B cell (primary cell): Measurements from ENCODE around the gene ADAM30. TPM values are rescaled to one million over a fixed set of nuclear protein-coding genes. Genes with fewer than 3 reads are reported as not detected.

Experiments
- ATAC-seq: fragments of 200-7000 bp; cut with Tn5 transposase; one replicate; pipeline ENCODE4 v1.10.0; 2021; ENCODE audit warnings: low read depth, mild to moderate bottlenecking, moderate number of reproducible peaks, moderate library complexity
- CTCF ChIA-PET: fragments of 350-600 bp; sonication (Branson Sonifier 250); formaldehyde crosslinking; loops from one replicate; lab custom pipeline; 2021; ENCODE audit warnings: antibody characterized with exemption, inconsistent platforms; lab: Charles Lee
- POLR2A ChIA-PET: fragments of 350-600 bp; sonication (Branson Sonifier 250); formaldehyde crosslinking; loops from one replicate; lab custom pipeline; 2021; ENCODE audit warnings: antibody characterized with exemption; lab: Charles Lee
- DNase-seq: peaks from one replicate; pipeline ENCODE4 v3.0.0; 2013
- H2AFZ ChIP-seq: 2 replicates; pipeline ENCODE4 v1.6.1; 2012; ENCODE audit warnings: mild to moderate bottlenecking, low read depth, low read length; ENCODE audit not compliant: insufficient read depth, poor library complexity, severe bottlenecking
- H3K27ac ChIP-seq, 2 donors: 1 replicate in 1 of 2; 2 replicates in 1 of 2; pipeline ENCODE4 v1.5.1; 2012 to 2013; ENCODE audit warnings: low read length in 2 of 2, mild to moderate bottlenecking in 2 of 2, moderate library complexity in 1 of 2
- H3K27me3 ChIP-seq, 4 experiments: fragments of 200-600 bp in 1 of 4; sonication (generic) in 1 of 4; replicated peaks in 1 of 4; 1 replicate in 2 of 4; 2 replicates in 2 of 4; pipeline versions ENCODE4 v1.6.1 to v1.7.0; 2013 to 2016; ENCODE audit warnings: low read length in 3 of 4, mild to moderate bottlenecking in 2 of 4, mixed read lengths in 1 of 4, moderate library complexity in 1 of 4; ENCODE audit not compliant: insufficient read depth in 4 of 4, control insufficient read depth in 3 of 4; ENCODE audit errors: control extremely low read depth in 1 of 4
- H3K36me3 ChIP-seq, 2 experiments: replicated peaks in 1 of 2; 1 replicate in 1 of 2; 2 replicates in 1 of 2; pipeline versions ENCODE4 v1.6.1 to v1.7.1; 2013; ENCODE audit warnings: low read length in 1 of 2; ENCODE audit not compliant: insufficient read depth in 2 of 2, control insufficient read depth in 1 of 2; ENCODE audit errors: control extremely low read depth in 1 of 2, extremely low read depth in 1 of 2
- H3K4me1 ChIP-seq, 2 donors: fragments of 200-600 bp in 1 of 2; sonication (generic) in 1 of 2; 1 replicate in 1 of 2; 2 replicates in 1 of 2; pipeline versions ENCODE4 v1.5.1 to v1.6.1; 2013 to 2017; ENCODE audit warnings: low read length in 2 of 2; ENCODE audit not compliant: control insufficient read depth in 2 of 2, insufficient read depth in 2 of 2
- H3K4me2 ChIP-seq: replicated peaks from 2 replicates; pipeline ENCODE3; 2012; ENCODE audit warnings: mild to moderate bottlenecking, low read depth, low read length; ENCODE audit not compliant: poor library complexity, severe bottlenecking
- H3K4me3 ChIP-seq, 5 experiments: fragments of 200-600 bp in 1 of 5; sonication (generic) in 1 of 5; 1 replicate in 3 of 5; 2 replicates in 2 of 5; pipeline versions ENCODE4 v1.5.1 to v1.7.0; 2011 to 2016; ENCODE audit warnings: low read length in 4 of 5, mild to moderate bottlenecking in 4 of 5, low read depth in 2 of 5, control low read depth in 1 of 5, moderate library complexity in 1 of 5; ENCODE audit not compliant: insufficient read depth in 1 of 5; ENCODE audit errors: control extremely low read depth in 1 of 5, extremely low read depth in 1 of 5
- H3K79me2 ChIP-seq: fragments of 200-600 bp; sonication (generic); one replicate; pipeline ENCODE4 v1.6.0; 2016; ENCODE audit warnings: low read length; ENCODE audit not compliant: control insufficient read depth, insufficient read depth
- H3K9ac ChIP-seq: fragments of 200-600 bp; sonication (generic); 2 replicates; pipeline ENCODE4 v1.6.1; 2017; ENCODE audit warnings: mild to moderate bottlenecking, low read length, moderate library complexity
- H3K9me3 ChIP-seq, 3 donors: one replicate each; pipeline versions ENCODE4 v1.6.1 to v1.7.1; 2013; ENCODE audit warnings: low read length in 2 of 3; ENCODE audit not compliant: control insufficient read depth in 2 of 3, insufficient read depth in 1 of 3; ENCODE audit errors: control extremely low read depth in 1 of 3
- H4K20me1 ChIP-seq: 2 replicates; pipeline ENCODE4 v1.6.0; 2012; ENCODE audit warnings: mild to moderate bottlenecking, low read length; ENCODE audit not compliant: insufficient read depth, control insufficient read depth, poor library complexity, severe bottlenecking
- H3K27ac Mint-ChIP-seq: one replicate; pipeline ENCODE4 v1.8.0; 2021; ENCODE audit warnings: mixed read lengths
- H3K27me3 Mint-ChIP-seq: one replicate; pipeline ENCODE4 v1.8.0; 2021; ENCODE audit warnings: mixed read lengths
- H3K4me1 Mint-ChIP-seq: one replicate; pipeline ENCODE4 v1.8.0; 2021; ENCODE audit warnings: mixed read lengths
- H3K4me3 Mint-ChIP-seq: one replicate; pipeline ENCODE4 v1.8.0; 2021; ENCODE audit warnings: mixed read lengths
- H3K9me3 Mint-ChIP-seq: one replicate; pipeline ENCODE4 v1.8.0; 2022; ENCODE audit warnings: mixed read lengths; ENCODE audit not compliant: insufficient read depth
- CTCF ChIP-seq: fragments of 200-600 bp; IDR thresholded peaks from one replicate; pipeline ENCODE4 v1.8.0; 2022; ENCODE audit warnings: antibody characterized with exemption, mild to moderate bottlenecking
- EZH2 ChIP-seq: IDR thresholded peaks from 2 replicates; pipeline ENCODE4 v1.6.1; 2012; ENCODE audit warnings: borderline replicate concordance, low read depth, mild to moderate bottlenecking, moderate library complexity, low read length; ENCODE audit not compliant: insufficient read depth, poor library complexity, severe bottlenecking
- WGBS: methylation state at CpG from one replicate; pipeline ENCODE4 v1.1.5; 2013; ENCODE audit warnings: missing lambda C conversion rate; ENCODE audit not compliant: insufficient coverage; 5-methylcytosine and 5-hydroxymethylcytosine counted together
- intact Hi-C: fragments of 100-400 bp; cut with micrococcal nuclease; formaldehyde crosslinking; loops from one replicate; pipeline ENCODE4 v1.10.0; 2022
- polyA plus RNA-seq: library from polyadenylated mRNA; depleted of rRNA; stranded (reverse); fragments of >200 nt; gene quantifications from 2 replicates; pipeline ENCODE4 v1.2.3, GENCODE V29; 2012
- total RNA-seq, 2 donors: library from RNA; stranded (reverse); fragments of 120-200 nt in 1 of 2; gene quantifications; 1 replicate in 1 of 2; 2 replicates in 1 of 2; pipeline versions ENCODE4 v1.2.3 to v1.2.4, GENCODE V29; 2013 to 2022

The ADAM30 gene
- total and polyA plus RNA-seq, 2 donors (not counting 1 experiment from before 2014, with no cell fraction given) = not detected

DNA sequence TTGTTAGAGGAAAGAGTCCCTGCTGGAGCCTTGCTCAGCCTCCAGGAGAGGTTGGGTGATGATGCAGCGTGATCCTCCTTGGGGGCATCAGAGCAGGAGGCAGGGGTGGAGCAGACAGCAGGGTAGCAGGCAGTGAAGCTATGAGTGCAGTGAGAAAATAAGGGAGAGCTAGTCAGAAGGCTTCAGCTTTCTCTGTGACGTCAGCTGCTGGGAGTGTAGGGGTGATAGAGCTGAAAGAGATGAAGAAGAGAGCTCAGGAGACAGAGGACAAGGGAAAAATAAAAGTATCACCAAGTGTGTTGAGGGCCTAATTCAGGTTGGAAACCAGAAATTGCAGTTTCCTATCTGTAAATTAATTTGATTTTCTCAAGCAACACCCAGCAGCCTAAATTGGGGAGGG is 2.2 kb upstream of the ADAM30 start:
- Mint-ChIP-seq H3K4me3 (no peak overlapping the region), H3K9me3 (no peaks in the 10 kb centered on the region), H3K4me1 (no peaks in the 10 kb centered on the region), H3K27ac (no peak overlapping the region), H3K27me3 (peaks cover 16% of the 10 kb centered on the region)
- no peak overlapping the region for H3K9ac ChIP-seq
- H3K79me2 ChIP-seq = no peaks in the 10 kb centered on the region
- H4K20me1 ChIP-seq = no peaks in the 10 kb centered on the region
- POLR2A ChIA-PET = no interaction called here
- H3K36me3 ChIP-seq = no peaks in the 10 kb centered on the region
- no peak overlapping the region for H3K27ac ChIP-seq
- peaks cover 0 to 6% (median 0%) of the 10 kb centered on the region in 3 donors for H3K9me3 ChIP-seq
- DNase-seq = no peak
- intact Hi-C loops = no loop called here
- H3K4me3 ChIP-seq = no peak overlapping the region
- H2AFZ ChIP-seq = no peak overlapping the region
- TF ChIP-seq CTCF (no peak), EZH2 (no peak)
- CTCF ChIA-PET = no interaction called here
- no peak overlapping the region for H3K4me2 ChIP-seq
- WGBS = 90% methylated on average over 2 of the region's 2 CpGs
- peaks cover 0 to 11% (median 0%) of the 10 kb centered on the region in 4 experiments for H3K27me3 ChIP-seq
- no peak for ATAC-seq
- no peaks in the 10 kb centered on the region for H3K4me1 ChIP-seq

DNA sequence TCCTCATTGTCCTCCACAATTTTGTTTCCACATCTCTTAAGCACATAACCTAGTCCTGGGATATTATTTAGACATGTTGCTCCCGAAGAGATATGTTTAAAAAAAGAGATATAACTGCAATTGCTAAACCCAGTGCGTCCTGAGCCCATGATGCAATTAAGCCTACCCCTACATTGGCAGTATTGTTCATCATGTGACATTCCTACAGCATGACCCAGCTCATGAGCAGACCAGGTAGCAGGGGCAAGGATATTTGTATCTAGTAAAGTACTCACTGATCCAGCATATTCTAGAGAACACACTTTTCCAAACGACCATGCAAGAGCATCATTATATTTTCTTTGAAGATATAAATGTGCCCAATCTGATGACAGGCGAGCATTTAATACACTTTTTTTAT is 1.2 kb downstream of the ADAM30 start:
- H3K79me2 ChIP-seq = no peaks in the 10 kb centered on the region
- ATAC-seq = no peak
- Mint-ChIP-seq H3K4me1 (no peaks in the 10 kb centered on the region), H3K27me3 (peaks cover 22% of the 10 kb centered on the region), H3K27ac (no peak overlapping the region), H3K4me3 (no peak overlapping the region), H3K9me3 (no peaks in the 10 kb centered on the region)
- ChIA-PET CTCF (no interaction called here), POLR2A (no interaction called here)
- peaks cover 0 to 11% (median 1%) of the 10 kb centered on the region in 4 experiments for H3K27me3 ChIP-seq
- H3K4me3 ChIP-seq = no peak overlapping the region
- intact Hi-C loops = no loop called here
- H3K9ac ChIP-seq = no peak overlapping the region
- TF ChIP-seq CTCF (no peak), EZH2 (no peak)
- H4K20me1 ChIP-seq = no peaks in the 10 kb centered on the region
- peaks cover 0 to 6% (median 0%) of the 10 kb centered on the region in 3 donors for H3K9me3 ChIP-seq
- H2AFZ ChIP-seq = no peak overlapping the region
- no peak overlapping the region for H3K27ac ChIP-seq
- H3K4me2 ChIP-seq = no peak overlapping the region
- H3K4me1 ChIP-seq = no peaks in the 10 kb centered on the region
- 63% methylated on average over 1 of the region's 4 CpGs for WGBS
- no peak for DNase-seq
- no peaks in the 10 kb centered on the region for H3K36me3 ChIP-seq
